Measurements from ENCODE around the gene QRICH2. TPM values are rescaled to one million over a fixed set of nuclear protein-coding genes. Genes with fewer than 3 reads are reported as not detected.

QRICH2 gene
- total RNA-seq, 2 experiments from 2014 or later: 1.8 to 2.1 TPM

- ChIA-PET POLR2A (no interaction called here), CTCF (no interaction called here)
- Histone ChIP-seq H3K9me3 (ENCODE audit: control insufficient read depth in 1 of 2, insufficient read depth in 1 of 2, low read length in 2 of 2) (no peaks in the 10 kb centered on the region), H3K27me3 (ENCODE audit: control insufficient read depth in 1 of 2, insufficient read depth in 2 of 2, low read length in 2 of 2) (no peaks in the 10 kb centered on the region), H3K4me1 (ENCODE audit: insufficient read depth, low read length) (no peaks in the 10 kb centered on the region), H3K4me3 (ENCODE audit: low read length) (no peak overlapping the region), H3K36me3 (ENCODE audit: insufficient read depth, low read length) (peaks cover 12% of the 10 kb centered on the region), H3K27ac (ENCODE audit: low read depth in 1 of 2, low read length in 2 of 2) (no peak overlapping the region)
- DNase-seq (no peak), ATAC-seq (ENCODE audit: poor library complexity) (no peak)
- no peak for TF ChIP-seq CTCF (IDR thresholded peaks at IDR 0.05)
- no peaks in the 10 kb centered on the region for H3K4me1 Mint-ChIP-seq (ENCODE audit: low read depth)
- H3K36me3 Mint-ChIP-seq (ENCODE audit: low read depth): peaks cover 25% of the 10 kb centered on the region
- H3K4me3 Mint-ChIP-seq: no peak overlapping the region
- H3K27me3 Mint-ChIP-seq: no peaks in the 10 kb centered on the region
- H3K9me3 Mint-ChIP-seq: no peaks in the 10 kb centered on the region
- intact Hi-C loops (cut with DNase I, micrococcal nuclease): no loop called here
- no peak overlapping the region for H3K27ac Mint-ChIP-seq
Observed at GRCh38 chr17:76337413-76337777, 29.3 kb upstream of the QRICH2 start.

DNA sequence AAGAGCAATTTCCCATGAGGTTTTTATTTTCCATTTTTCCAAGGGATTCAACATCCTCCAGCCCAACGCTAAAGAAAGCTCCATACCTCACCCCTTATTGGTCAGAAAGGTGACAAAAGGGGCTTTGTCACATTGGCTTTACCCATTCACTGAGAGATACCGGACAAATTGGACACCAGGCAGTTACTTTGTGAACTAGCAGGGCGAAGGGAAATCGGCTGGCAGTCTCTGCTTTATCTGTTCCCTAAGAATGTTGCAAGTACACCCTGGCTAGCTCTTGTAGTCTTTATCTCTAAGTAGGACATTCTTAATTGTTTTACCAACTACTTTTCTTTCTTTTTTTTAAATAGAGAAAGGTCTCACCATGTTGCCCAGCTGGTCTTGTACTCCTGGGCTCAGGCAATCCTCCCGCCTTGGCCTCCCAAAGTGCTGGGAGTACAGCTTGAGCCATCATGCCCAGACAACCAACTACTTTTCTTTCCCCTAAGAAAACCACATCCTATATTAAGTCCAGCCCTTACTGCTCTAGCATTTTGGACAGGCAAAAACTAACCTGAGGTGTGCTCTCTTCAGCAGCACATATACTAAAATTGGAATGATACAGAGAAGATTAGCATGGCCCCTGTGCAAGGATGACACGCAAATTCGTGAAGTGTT lies 28.8 kb upstream of the QRICH2 start:
- ATAC-seq (ENCODE audit: poor library complexity) (no peak), DNase-seq (no peak)
- Histone ChIP-seq H3K4me3 (ENCODE audit: low read length) (no peak overlapping the region), H3K9me3 (ENCODE audit: control insufficient read depth in 1 of 2, insufficient read depth in 1 of 2, low read length in 2 of 2) (no peaks in the 10 kb centered on the region), H3K27me3 (ENCODE audit: control insufficient read depth in 1 of 2, insufficient read depth in 2 of 2, low read length in 2 of 2) (no peaks in the 10 kb centered on the region), H3K27ac (ENCODE audit: low read depth in 1 of 2, low read length in 2 of 2) (no peak overlapping the region), H3K4me1 (ENCODE audit: insufficient read depth, low read length) (no peaks in the 10 kb centered on the region), H3K36me3 (ENCODE audit: insufficient read depth, low read length) (peaks cover 11% of the 10 kb centered on the region)
- Mint-ChIP-seq H3K27me3 (no peaks in the 10 kb centered on the region), H3K27ac (no peak overlapping the region), H3K4me1 (ENCODE audit: low read depth) (no peaks in the 10 kb centered on the region), H3K9me3 (no peaks in the 10 kb centered on the region), H3K4me3 (no peak overlapping the region), H3K36me3 (ENCODE audit: low read depth) (peaks cover 21% of the 10 kb centered on the region)
- intact Hi-C loops (cut with DNase I, micrococcal nuclease): no loop called here
- CTCF ChIA-PET: no interaction called here
- POLR2A ChIA-PET: no interaction called here
- TF ChIP-seq CTCF (IDR thresholded peaks at IDR 0.05): no peak

GRCh38 chr17:76335716-76336381 lies 27.8 kb upstream of the QRICH2 start:
- H3K9me3 Mint-ChIP-seq: no peaks in the 10 kb centered on the region
- TF ChIP-seq CTCF (IDR thresholded peaks at IDR 0.05): no peak
- POLR2A ChIA-PET: no interaction called here
- CTCF ChIA-PET: no interaction called here
- Histone ChIP-seq H3K9me3 (ENCODE audit: control insufficient read depth in 1 of 2, insufficient read depth in 1 of 2, low read length in 2 of 2) (no peaks in the 10 kb centered on the region), H3K4me1 (ENCODE audit: insufficient read depth, low read length) (no peaks in the 10 kb centered on the region), H3K36me3 (ENCODE audit: insufficient read depth, low read length) (peaks cover 12% of the 10 kb centered on the region), H3K27me3 (ENCODE audit: control insufficient read depth in 1 of 2, insufficient read depth in 2 of 2, low read length in 2 of 2) (no peaks in the 10 kb centered on the region), H3K27ac (ENCODE audit: low read depth in 1 of 2, low read length in 2 of 2) (no peak overlapping the region), H3K4me3 (ENCODE audit: low read length) (no peak overlapping the region)
- no peaks in the 10 kb centered on the region for H3K4me1 Mint-ChIP-seq (ENCODE audit: low read depth)
- H3K36me3 Mint-ChIP-seq (ENCODE audit: low read depth): peaks cover 27% of the 10 kb centered on the region
- no peaks in the 10 kb centered on the region for H3K27me3 Mint-ChIP-seq
- ATAC-seq (ENCODE audit: poor library complexity) (no peak), DNase-seq (no peak)
- no peak overlapping the region for H3K27ac Mint-ChIP-seq
- intact Hi-C loops (cut with DNase I, micrococcal nuclease): no loop called here
- H3K4me3 Mint-ChIP-seq: no peak overlapping the region
